ENCODE results near the gene ZNF646.

Gene ZNF646

GRCh38 chr16:31130899-31131298, 56.7 kb downstream of the ZNF646 start:
- no peak for DNase-seq (ENCODE audit: low spot score)

GRCh38 chr16:31131416-31131815, 57.2 kb downstream of the ZNF646 start:
- no peak for DNase-seq (ENCODE audit: low spot score)

- no peak for DNase-seq (ENCODE audit: low spot score)
Observed at GRCh38 chr16:31131841-31132271, 57.6 kb downstream of the ZNF646 start.

- no peak for DNase-seq (ENCODE audit: low spot score)
Observed at GRCh38 chr16:31132303-31132979, 58.2 kb downstream of the ZNF646 start.

- DNase-seq (ENCODE audit: low spot score): no peak
Observed at GRCh38 chr16:31133046-31133501, 58.9 kb downstream of the ZNF646 start.

Measured in D341Med (cell line).